Pancreas (tissue), 10 donors: ENCODE measurements around the gene SPTSSB. TPM values are rescaled to one million over a fixed set of nuclear protein-coding genes. Genes with fewer than 3 reads are reported as not detected.

Source experiments
- ATAC-seq, 4 donors: fragments of 200-7000 bp; cut with Tn5 transposase; one replicate each; pipeline versions ENCODE4 v1.8.0 to v1.9.1; 2020; ENCODE audit warnings: mild to moderate bottlenecking in 4 of 4, moderate library complexity in 4 of 4
- DNase-seq, 6 donors: peaks; one replicate each; pipeline ENCODE4 v3.0.0-alpha.2; 2020
- FAIRE-seq: peaks from 2 replicates; lab custom pipeline; 2012; peaks lifted over from hg19 to GRCh38; lab: Jason Lieb, UNC
- H3K27ac ChIP-seq, 4 donors: fragments of 200-600 bp; sonication (generic); 1 replicate in 3 of 4; 2 replicates in 1 of 4; pipeline versions ENCODE4 v1.5.0 to v1.8.0; 2020
- H3K27me3 ChIP-seq, 4 donors: fragments of 200-600 bp; one replicate each; pipeline ENCODE4 v1.8.0; 2021
- H3K36me3 ChIP-seq, 3 donors: fragments of 200-600 bp; sonication (generic) in 1 of 3; one replicate each; pipeline versions ENCODE4 v1.5.0 to v1.8.0; 2020 to 2021
- H3K4me1 ChIP-seq, 3 donors: fragments of 200-600 bp; one replicate each; pipeline ENCODE4 v1.8.0; 2021
- H3K4me3 ChIP-seq, 4 donors: fragments of 200-600 bp; sonication (generic) in 2 of 4; one replicate each; pipeline versions ENCODE4 v1.5.0 to v1.8.0; 2020 to 2021
- H3K9me3 ChIP-seq, 4 donors: fragments of 200-600 bp; one replicate each; pipeline ENCODE4 v1.8.0; 2021
- CTCF ChIP-seq, 4 donors: fragments of 200-600 bp; sonication (generic) in 3 of 4; IDR thresholded peaks; one replicate each; pipeline versions ENCODE4 v1.5.0 to v1.8.0; 2021; ENCODE audit warnings: antibody characterized with exemption in 4 of 4
- WGBS, 2 donors: extraction: QIAGEN DNeasy Blood & Tissue Kit; methylation state at CpG; one replicate each; pipeline ENCODE4 v1.1.7; 2013; 5-methylcytosine and 5-hydroxymethylcytosine counted together
- intact Hi-C, 3 donors: fragments of 100-400 bp; cut with DNase I; formaldehyde crosslinking; loops; one replicate each; pipeline versions ENCODE4 v1.11.1 to v1.14.2; 2022
- polyA plus RNA-seq, 2 donors: library from polyadenylated mRNA; stranded (reverse); fragments of 200-250 nt; gene quantifications; one replicate each; pipeline ENCODE4 v1.2.3, GENCODE V29; 2013
- total RNA-seq, 6 donors: library from RNA; stranded (reverse); fragmentation: NEBNext Ultra II Directional in 4 of 6; extraction: Animal tissue kit (Norgen Biotek cat#: 25700) in 4 of 6; gene quantifications; one replicate each; pipeline versions ENCODE4 v1.2.1 to v1.2.4, GENCODE V29; 2021 to 2023
- donor health status: healthy with polysubstance abuse.
- donor health status: DM: no; HTN: no; CAD: no; lungs with moderate emphysema.
- donor health status: DM: no; HTN: no; CAD: no.
- donor health status: control.
- donor health status: control.
- donor health status: Bipolar disorder and iron deficiency.
- donor health status: DM: yes; HTN: yes; CAD: no.
- donor health status: DM: no; HTN: no; CAD: no.
- donor health status: DM: no; HTN: no; CAD: no.
- donor health status: DM: yes; HTN: yes; CAD: no.

SPTSSB gene
- total and polyA plus RNA-seq, 8 donors: 0.23 to 8.0 (median 1.3) TPM

DNA sequence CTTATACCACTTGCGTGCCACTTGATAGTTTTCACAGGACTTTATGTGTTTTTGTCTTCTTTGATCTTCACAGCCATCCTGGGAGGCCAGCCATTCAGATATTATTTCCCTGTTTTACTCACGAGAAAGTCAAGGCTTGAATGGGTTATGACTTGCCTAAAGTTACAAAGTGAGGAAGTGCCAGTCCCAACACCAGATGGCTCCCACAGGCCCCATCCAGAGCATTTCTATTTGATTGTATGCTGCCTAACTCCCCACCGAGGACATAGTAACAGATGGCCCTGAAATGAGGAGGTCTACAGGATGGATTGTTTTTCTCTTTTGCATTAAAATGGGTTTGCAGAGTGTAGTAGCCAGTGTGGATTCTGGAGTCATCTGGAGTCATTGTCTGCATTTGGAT lies 74.5 kb downstream of the SPTSSB start:
- no peak for TF ChIP-seq CTCF (IDR thresholded peaks at IDR 0.05)
- Histone ChIP-seq H3K4me1 (no peaks in the 10 kb centered on the region), H3K27me3 (no peaks in the 10 kb centered on the region), H3K36me3 (no peaks in the 10 kb centered on the region), H3K4me3 (no peak overlapping the region), H3K9me3 (no peaks in the 10 kb centered on the region), H3K27ac (no peak overlapping the region)
- DNase-seq: no peak
- WGBS, 2 donors: 87% methylated on average over 3 of the region's 3 CpGs
- no peak for FAIRE-seq
- intact Hi-C loops: no loop called here
- no peak for ATAC-seq

- no peak for DNase-seq
- ATAC-seq: no peak
- H3K9me3 ChIP-seq: no peaks in the 10 kb centered on the region
- no peaks in the 10 kb centered on the region for H3K36me3 ChIP-seq
- intact Hi-C loops: no loop called here
- H3K27me3 ChIP-seq: no peaks in the 10 kb centered on the region
- FAIRE-seq: no peak
- H3K4me3 ChIP-seq: no peak overlapping the region
- no peak for TF ChIP-seq CTCF (IDR thresholded peaks at IDR 0.05)
- H3K4me1 ChIP-seq: no peaks in the 10 kb centered on the region
- H3K27ac ChIP-seq: no peak overlapping the region
Observed at GRCh38 chr3:161295325-161295724, 76.0 kb downstream of the SPTSSB start.

Other genes with a start within 250 kb of the SPTSSB start
- gene NMD3, start 150.2 kb downstream of the SPTSSB start, total RNA-seq: 10 to 100 TPM; 37.3 to 54.5 (median 45.6) TPM
- gene NMD3, start 150.2 kb downstream of the SPTSSB start, polyA plus RNA-seq: 10 to 100 TPM; 15.7 to 19.2 TPM
- not detected for gene OTOL1, start 125.3 kb upstream of the SPTSSB start, total RNA-seq
- gene OTOL1, start 125.3 kb upstream of the SPTSSB start, polyA plus RNA-seq: not detected